ENCODE results near the gene PROX2.

The PROX2 gene

GRCh38 chr14:74908861-74909341, 33.0 kb upstream of the PROX2 start:
- no peak for DNase-seq
- ATAC-seq, result no peak

DNA sequence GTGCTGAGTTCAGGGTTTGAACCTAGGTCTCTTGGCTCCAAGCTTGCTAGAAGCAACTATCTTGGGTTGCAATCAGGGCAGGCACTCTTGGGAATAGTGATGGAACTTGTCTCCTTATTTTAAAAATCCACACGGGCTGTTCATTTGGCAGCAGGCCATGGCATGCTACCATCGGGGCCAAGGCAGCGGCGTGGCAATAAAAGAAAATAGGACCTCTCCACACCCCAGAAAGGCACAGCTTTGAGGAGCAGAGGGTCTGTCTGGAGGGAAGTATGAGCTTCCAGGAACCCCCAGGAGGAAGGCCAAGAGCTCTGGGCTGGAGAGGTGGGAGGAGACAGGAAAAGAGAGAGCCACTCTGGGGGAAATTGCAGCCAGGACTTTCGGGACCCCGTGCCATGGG, 31.8 kb upstream of the PROX2 start:
- no peak for DNase-seq
- no peak for ATAC-seq

DNA sequence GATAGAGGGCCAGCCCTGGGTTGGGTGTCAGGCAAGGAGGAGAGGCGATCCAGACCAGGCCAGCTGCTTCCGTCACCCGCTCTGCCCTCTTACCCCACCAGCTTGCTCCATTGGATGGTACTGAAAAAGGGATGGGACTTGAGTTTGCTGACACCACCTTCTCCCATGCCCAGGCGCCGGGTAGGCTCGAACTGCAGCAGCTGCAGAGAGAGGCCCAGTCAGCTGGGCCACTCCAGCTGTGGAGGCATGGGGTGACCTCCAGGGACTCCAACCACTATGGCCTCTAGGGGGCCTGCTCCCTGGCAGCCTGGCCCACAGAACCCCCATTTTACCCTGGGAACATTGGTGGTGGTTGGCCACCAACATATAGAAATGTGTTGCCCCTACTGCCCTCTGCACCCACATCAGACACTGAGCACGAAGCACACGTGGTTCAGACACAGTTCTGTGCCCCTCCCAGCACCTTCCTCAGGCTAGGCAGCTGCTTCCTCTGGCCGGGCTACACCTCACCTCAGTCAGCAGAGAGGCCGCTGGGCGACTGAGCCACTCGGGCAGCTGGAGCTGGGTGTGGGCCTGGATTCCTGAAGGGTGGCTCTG, 31.1 kb upstream of the PROX2 start:
- ATAC-seq (peak; percentile 9), DNase-seq (no peak)

GRCh38 chr14:74905595-74906142, 29.7 kb upstream of the PROX2 start:
- peak; percentile 67 for ATAC-seq
- DNase-seq, result peak; percentile 91

GRCh38 chr14:74904635-74905503, 28.9 kb upstream of the PROX2 start:
- DNase-seq (no peak), ATAC-seq (no peak)

GRCh38 chr14:74902941-74903705, 27.2 kb upstream of the PROX2 start:
- no peak for ATAC-seq
- no peak for DNase-seq

GRCh38 chr14:74898694-74899093, 22.7 kb upstream of the PROX2 start:
- ATAC-seq (no peak), DNase-seq (no peak)

GRCh38 chr14:74898083-74898482, 22.1 kb upstream of the PROX2 start:
- DNase-seq (no peak), ATAC-seq (no peak)

DNA sequence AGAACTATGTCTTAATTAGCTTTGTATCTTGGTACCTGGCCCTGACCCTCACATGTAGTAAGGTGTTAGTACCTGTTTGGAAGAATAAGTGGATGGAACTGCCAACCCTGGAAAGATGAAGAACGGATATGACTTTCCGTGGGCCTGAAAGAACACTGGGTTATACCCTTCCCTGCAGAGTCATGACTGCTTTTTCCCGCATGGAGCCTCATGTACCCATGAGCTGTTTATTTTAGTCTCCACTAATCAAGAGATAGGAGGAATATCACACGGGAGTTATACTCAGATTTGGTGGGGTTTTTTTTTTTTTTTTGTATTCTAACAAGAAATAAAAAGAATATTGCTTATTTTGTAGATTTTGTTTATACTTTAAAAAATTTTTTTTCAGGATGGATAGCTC, 21.7 kb upstream of the PROX2 start:
- no peak for ATAC-seq

DNA sequence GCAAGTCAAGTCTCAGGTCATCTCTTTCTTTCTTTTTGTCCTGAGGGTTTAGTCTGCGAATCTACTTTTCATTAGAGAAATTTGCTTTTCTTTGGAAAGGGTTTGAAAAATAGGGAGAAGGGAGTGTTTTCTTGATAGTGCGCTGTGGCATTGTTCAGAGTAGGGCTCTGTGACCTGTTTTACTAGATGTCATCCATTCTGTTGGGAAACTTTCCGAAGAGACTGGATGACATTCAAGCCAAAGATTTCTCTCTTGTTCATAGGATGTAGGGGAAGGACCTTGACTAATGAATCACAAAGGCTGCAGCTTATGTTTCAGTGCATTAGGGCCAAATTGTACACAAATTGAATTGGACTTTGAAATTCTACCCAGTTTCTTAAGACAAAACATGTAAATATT, 20.5 kb upstream of the PROX2 start:
- DNase-seq (no peak), ATAC-seq (no peak)

More for the DNA sequence above, 21.7 kb upstream of the PROX2 start:
- DNase-seq, result no peak

- no peak for ATAC-seq
These were observed 17.7 kb upstream of the PROX2 start for GRCh38 chr14:74893614-74894091.

DNA sequence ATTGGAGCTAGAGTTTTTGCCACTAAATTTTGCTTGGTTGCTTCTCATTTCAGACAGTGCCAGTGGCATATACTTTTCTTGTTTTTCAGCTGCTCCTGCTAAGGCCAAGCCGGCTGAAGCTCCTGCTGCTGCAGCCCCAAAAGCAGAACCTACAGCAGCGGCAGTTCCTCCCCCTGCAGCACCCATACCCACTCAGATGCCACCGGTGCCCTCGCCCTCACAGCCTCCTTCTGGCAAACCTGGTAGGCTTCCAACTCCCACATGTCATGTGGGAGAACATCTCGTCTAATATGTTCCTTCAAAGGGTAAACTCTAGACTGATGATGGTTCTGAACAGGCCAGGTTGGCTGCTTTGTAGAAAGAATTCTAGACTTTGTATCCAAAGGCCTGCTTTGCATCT, 16.8 kb upstream of the PROX2 start:
- no peak for ATAC-seq
- no peak for DNase-seq

More at GRCh38 chr14:74893614-74894091, 17.7 kb upstream of the PROX2 start:
- DNase-seq, result no peak

- no peak for DNase-seq
- no peak for ATAC-seq
These were observed 15.9 kb upstream of the PROX2 start for GRCh38 chr14:74891870-74892269.

DNA sequence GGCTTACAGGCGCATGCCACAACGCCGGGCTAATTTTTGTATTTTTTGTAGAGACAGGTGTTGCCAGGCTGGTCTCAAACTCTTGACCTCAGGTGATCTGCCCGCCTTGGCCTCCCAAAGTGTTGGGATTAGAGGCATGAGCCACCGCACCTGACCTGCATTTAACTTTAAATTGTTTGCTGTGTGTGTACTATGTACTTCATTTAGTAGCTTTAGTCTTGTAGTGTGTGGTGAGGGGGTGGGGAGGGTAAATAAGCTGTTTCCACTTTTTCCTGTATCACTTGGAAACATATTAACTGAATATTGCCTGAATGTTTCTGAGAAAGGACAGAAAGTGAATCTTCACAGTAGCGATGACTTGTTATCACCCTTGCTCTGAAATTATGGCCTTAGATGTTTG, 14.3 kb upstream of the PROX2 start:
- ATAC-seq (no peak), DNase-seq (no peak)

- no peak for DNase-seq
- ATAC-seq, result no peak
These were observed 12.5 kb upstream of the PROX2 start for GRCh38 chr14:74888164-74889158.

GRCh38 chr14:74886001-74886400, 10.1 kb upstream of the PROX2 start:
- ATAC-seq (no peak), DNase-seq (no peak)

DNA sequence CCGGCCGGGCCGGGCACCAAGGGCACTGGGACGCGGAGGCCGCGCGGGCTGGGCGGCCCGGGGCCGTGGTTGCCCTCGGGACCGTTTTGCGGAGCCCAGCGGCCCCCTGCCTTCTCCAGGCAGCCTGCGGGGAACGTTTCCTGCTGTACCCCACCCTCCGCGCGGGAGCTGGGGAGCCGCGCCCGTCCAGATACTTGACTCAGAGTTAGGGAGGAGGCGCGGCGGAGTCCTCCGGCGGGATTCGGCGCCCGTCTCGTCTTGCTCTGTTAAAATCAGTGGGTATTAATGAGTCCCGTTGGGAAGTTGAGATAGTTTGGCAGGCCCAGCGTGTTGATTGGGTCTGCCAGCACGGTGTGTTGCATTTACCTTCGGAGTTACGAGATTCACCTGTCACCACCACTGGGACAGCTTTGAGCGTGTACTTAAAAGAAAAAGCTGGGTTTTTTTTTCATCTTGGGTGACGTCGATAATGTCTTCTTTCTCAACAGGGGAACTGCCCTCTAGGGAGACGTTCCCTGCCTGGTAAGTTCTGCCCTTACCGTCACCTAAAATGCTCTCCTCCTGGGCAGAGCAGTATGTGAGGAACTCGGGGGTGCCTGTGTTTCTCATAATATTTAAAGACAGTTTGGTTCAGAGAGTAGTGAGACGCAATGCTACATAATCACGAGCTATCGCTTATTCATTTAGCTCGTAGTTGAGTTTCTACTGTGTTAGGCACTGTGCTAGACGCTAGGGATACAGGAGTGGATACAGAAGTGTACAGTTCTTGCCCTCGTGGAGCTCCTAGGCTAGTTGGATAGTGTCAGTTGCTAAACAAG, 6.4 kb upstream of the PROX2 start:
- DNase-seq (peak; percentile 56), ATAC-seq (peak; percentile 38)

DNA sequence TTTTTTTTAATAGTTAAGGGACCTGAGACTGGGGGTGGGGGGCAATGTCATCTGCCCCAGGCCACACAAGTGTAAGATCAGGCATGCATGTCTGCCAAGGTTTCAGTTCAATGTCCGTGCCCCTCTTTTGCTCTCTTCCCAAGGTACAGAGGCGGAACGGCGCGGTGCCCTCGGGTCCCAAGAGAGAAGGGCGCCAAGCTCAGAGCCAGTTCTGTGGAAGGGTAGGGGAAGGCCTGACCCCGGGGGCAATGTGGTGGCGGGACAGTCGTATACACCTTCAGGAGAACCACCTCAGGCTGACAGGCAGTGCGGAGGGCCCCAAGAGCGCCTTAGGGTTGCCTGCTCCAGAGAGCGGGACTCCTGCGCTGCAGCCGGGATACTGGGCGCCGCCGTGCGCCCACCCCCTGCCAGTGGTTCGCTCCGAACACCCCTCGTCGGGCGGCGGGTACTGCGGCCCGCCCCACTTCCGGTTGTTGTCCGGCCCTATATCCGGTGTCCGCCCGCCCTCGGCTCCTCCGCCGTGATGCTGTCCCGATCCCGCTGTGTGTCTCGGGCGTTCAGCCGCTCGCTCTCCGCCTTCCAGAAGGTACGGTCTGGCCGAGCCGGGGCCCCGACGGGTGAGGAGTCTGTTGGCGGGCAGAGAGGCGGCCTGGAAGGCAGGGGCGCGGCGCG, 5.6 kb upstream of the PROX2 start, which contains the start of gene DLST:
Gene DLST (plus strand): TSS at position 486 of the 672 bp plus-strand sequence. CDS start 38 bp downstream, at position 524.
- ATAC-seq (peak; percentile 97), DNase-seq (peak; percentile 93)

DNA sequence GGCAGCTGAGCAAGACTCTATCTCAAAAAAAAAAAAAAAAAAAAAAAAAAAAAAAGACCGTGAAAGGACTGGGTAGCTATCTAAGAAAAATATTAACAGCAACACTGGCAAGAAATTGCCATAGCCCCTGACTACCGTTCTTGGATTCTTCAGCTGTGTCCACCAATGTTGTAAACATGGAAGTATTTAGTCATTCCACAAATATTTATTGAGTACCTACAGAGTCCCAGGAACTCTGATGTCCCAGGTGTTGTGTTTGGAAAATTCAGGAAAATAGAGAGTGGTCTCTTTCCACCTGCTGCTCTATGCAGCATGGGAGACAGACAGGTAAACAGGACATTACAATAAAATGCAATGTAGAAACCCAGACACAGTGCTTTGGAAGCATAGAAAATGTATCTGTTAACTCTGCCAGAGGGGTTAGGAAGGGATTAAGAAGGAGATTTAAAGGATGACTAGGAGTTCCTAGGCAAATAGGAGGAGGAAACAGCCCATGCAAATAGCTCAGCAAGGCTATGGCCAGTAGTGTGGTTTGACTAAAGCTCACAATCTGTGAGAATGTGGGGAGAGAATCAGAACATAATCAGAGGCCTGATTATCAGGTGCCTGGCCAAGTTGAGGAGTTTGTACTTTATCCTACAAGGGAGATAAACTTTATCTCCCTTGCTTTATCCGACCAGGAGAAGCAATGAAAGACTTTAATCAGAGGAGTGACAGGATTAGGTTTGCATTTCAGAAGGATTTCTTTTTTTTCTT, 3.7 kb upstream of the PROX2 start:
- ATAC-seq (no peak), DNase-seq (no peak)

Data from stimulated activated naive CD8-positive, alpha-beta T cell treated with anti-CD3 and anti-CD28 coated beads, Interleukin-15, Interleukin-2, amounts not matched to agents 100 U/mL and 50 U/mL, for 24 hours (primary cell).